WTC11 (cell line): ENCODE data around the gene RBM10. TPM values are rescaled to one million over a fixed set of nuclear protein-coding genes. Genes with fewer than 3 reads are reported as not detected.

ENCODE experiments used
- ATAC-seq: fragments of 200-7000 bp; cut with Tn5 transposase; 2 replicates; pipeline ENCODE4 v1.10.0; 2021; ENCODE audit warnings: mild to moderate bottlenecking, moderate library complexity
- CTCF ChIA-PET: fragments of 300-600 bp; sonication (Branson Sonifier 250); formaldehyde crosslinking; loops from one replicate; lab custom pipeline; 2021; ENCODE audit warnings: antibody characterized with exemption; lab: Charles Lee
- POLR2A ChIA-PET: fragments of 350-600 bp; sonication (Branson Sonifier 250); formaldehyde crosslinking; loops from one replicate; lab custom pipeline; 2021; ENCODE audit warnings: antibody characterized with exemption; lab: Charles Lee
- DNase-seq: peaks from one replicate; pipeline ENCODE4 v3.0.0; 2021; ENCODE audit warnings: low spot score
- H3K27ac Mint-ChIP-seq: 2 replicates; pipeline ENCODE4 v1.8.0; 2021; ENCODE audit warnings: mixed read lengths
- H3K27me3 Mint-ChIP-seq: 2 replicates; pipeline ENCODE4 v1.8.0; 2021; ENCODE audit warnings: low read depth, mild to moderate bottlenecking, moderate library complexity, mixed read lengths
- H3K36me3 Mint-ChIP-seq: 2 replicates; pipeline ENCODE4 v1.8.0; 2021; ENCODE audit warnings: mixed read lengths
- H3K4me1 Mint-ChIP-seq: 2 replicates; pipeline ENCODE4 v1.8.0; 2022; ENCODE audit warnings: mixed read lengths
- H3K4me3 Mint-ChIP-seq: 2 replicates; pipeline ENCODE4 v1.8.0; 2021; ENCODE audit warnings: mild to moderate bottlenecking, moderate library complexity, mixed read lengths
- H3K9me3 Mint-ChIP-seq: 2 replicates; pipeline ENCODE4 v1.8.0; 2021; ENCODE audit warnings: mixed read lengths
- ATF2 ChIP-seq: sonication (generic); formaldehyde crosslinking; IDR thresholded peaks from 2 replicates; pipeline ENCODE4 v1.8.1; 2022; ENCODE audit warnings: low read depth, missing genetic modification reagents, borderline replicate concordance
- ATF3 ChIP-seq: sonication (generic); formaldehyde crosslinking; conservative IDR thresholded peaks from 2 replicates; pipeline ENCODE4 v1.8.1; 2022; ENCODE audit warnings: mild to moderate bottlenecking, missing genetic modification reagents
- CREB1 ChIP-seq: sonication (generic); formaldehyde crosslinking; IDR thresholded peaks from 2 replicates; pipeline ENCODE4 v1.8.0; 2023; ENCODE audit warnings: mild to moderate bottlenecking, missing genetic modification reagents
- E2F5 ChIP-seq: sonication (generic); formaldehyde crosslinking; IDR thresholded peaks from 2 replicates; pipeline ENCODE4 v1.8.1; 2022; ENCODE audit warnings: mild to moderate bottlenecking, moderate library complexity, missing genetic modification reagents
- ESRRA ChIP-seq: sonication (generic); formaldehyde crosslinking; IDR thresholded peaks from 2 replicates; pipeline ENCODE4 v1.8.1; 2022; ENCODE audit warnings: mild to moderate bottlenecking, missing genetic modification reagents, borderline replicate concordance
- GTF2I ChIP-seq: fragments of 250-450 bp; sonication (Bioruptor Pico); conservative IDR thresholded peaks from 2 replicates; pipeline ENCODE4 v1.4.0; 2021; ENCODE audit warnings: mild to moderate bottlenecking
- HMGA2 ChIP-seq: fragments of 250-450 bp; sonication (Bioruptor Pico); IDR thresholded peaks from 2 replicates; pipeline ENCODE4 v1.4.0; 2021; ENCODE audit warnings: mild to moderate bottlenecking, moderate library complexity
- IRF1 ChIP-seq: sonication (generic); formaldehyde crosslinking; IDR thresholded peaks from 2 replicates; pipeline ENCODE4 v1.8.0; 2023; ENCODE audit warnings: missing genetic modification reagents
- JUN ChIP-seq: sonication (generic); formaldehyde crosslinking; IDR thresholded peaks from 2 replicates; pipeline ENCODE4 v1.8.0; 2023; ENCODE audit warnings: mild to moderate bottlenecking, missing genetic modification reagents
- NR2C2 ChIP-seq: sonication (generic); formaldehyde crosslinking; IDR thresholded peaks from 2 replicates; pipeline ENCODE4 v1.8.0; 2022; ENCODE audit warnings: mild to moderate bottlenecking, missing genetic modification reagents
- TCF7 ChIP-seq: sonication (generic); formaldehyde crosslinking; IDR thresholded peaks from 2 replicates; pipeline ENCODE4 v1.8.0; 2022; ENCODE audit warnings: mild to moderate bottlenecking, low read depth, missing genetic modification reagents, moderate library complexity
- ZNF232 ChIP-seq: sonication (generic); formaldehyde crosslinking; IDR thresholded peaks from 2 replicates; pipeline ENCODE4 v1.8.0; 2022; ENCODE audit warnings: mild to moderate bottlenecking, missing genetic modification reagents
- ZNF281 ChIP-seq: sonication (generic); formaldehyde crosslinking; IDR thresholded peaks from 2 replicates; pipeline ENCODE4 v1.8.0; 2023; ENCODE audit warnings: mild to moderate bottlenecking, missing genetic modification reagents
- ZNF396 ChIP-seq: fragments of 250-450 bp; sonication (Bioruptor Pico); IDR thresholded peaks from 2 replicates; pipeline ENCODE4 v1.8.0; 2021; ENCODE audit warnings: mild to moderate bottlenecking, moderate library complexity, borderline replicate concordance
- ZNF416 ChIP-seq: fragments of 250-450 bp; sonication (Bioruptor Pico); IDR thresholded peaks from 2 replicates; pipeline ENCODE4 v1.9.0; 2021; ENCODE audit warnings: mild to moderate bottlenecking, inconsistent platforms
- ZNF512 ChIP-seq: sonication (generic); formaldehyde crosslinking; IDR thresholded peaks from 2 replicates; pipeline ENCODE4 v1.8.1; 2022; ENCODE audit warnings: missing genetic modification reagents, borderline replicate concordance
- total RNA-seq: library from RNA; stranded (reverse); gene quantifications from 3 replicates; pipeline ENCODE4 v1.2.3, GENCODE V29; 2021
- TF ChIP-seq, protein P1 (sequence below): sonication (generic); formaldehyde crosslinking; IDR thresholded peaks from 2 replicates; pipeline ENCODE4 v1.8.0; 2022; ENCODE audit warnings: mild to moderate bottlenecking, missing genetic modification reagents
- TF ChIP-seq, protein P2 (sequence below): sonication (generic); formaldehyde crosslinking; IDR thresholded peaks from 2 replicates; pipeline ENCODE4 v1.8.1; 2023; ENCODE audit warnings: mild to moderate bottlenecking, moderate library complexity, missing genetic modification reagents

RBM10 gene
- total RNA-seq, 1 experiment from 2014 or later, result 66.1 TPM

DNA sequence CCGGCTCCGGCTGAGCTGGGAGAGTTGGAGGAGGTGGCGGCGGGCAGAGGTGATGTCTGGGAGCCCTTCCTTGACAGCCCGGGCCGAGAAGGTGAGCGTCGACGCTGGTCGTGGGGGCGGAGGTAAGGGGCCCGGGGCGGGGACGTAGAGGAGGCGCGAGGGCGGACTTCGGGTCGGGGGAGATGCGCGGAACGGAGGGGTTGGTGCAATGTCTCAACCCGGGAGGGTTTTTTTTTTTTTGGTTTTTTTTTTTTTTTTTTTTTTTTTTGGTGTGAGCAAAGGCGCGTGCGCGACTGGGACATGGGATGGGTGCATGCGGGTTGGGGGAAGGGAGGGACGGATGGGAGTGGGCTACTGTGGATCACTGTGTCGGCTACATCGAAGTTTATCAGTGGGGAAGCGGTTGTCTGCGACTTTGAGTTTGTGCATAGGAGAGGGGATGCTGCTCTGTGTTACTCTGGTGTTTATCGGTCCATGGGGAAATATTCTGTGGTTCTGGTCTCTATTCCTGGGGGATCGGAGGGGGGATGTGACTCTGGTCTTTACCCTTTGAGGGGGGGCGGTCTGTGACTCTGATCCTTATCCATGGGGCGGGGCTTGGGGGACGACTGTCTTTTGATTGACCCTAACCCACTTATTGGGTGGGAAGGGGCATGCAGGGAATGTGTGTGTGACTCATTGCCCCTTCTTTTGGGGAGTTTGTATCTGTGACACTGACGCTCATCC, 537 bp downstream of the RBM10 start:
- ChIA-PET CTCF (interaction anchor here (0.6 to 1.2 kb wide), 11 partner anchors 10 to 378 kb away, joined by 3 to 7 read pairs (median 4); no protein-coding TSS in a partner anchor), POLR2A (interaction anchor here (0.6 to 1.7 kb wide), 6 partner anchors 16 to 504 kb away, joined by 3 to 9 read pairs (median 4); no protein-coding TSS in a partner anchor)
- Mint-ChIP-seq H3K36me3 (peaks cover 18% of the 10 kb centered on the region), H3K27me3 (no peaks in the 10 kb centered on the region), H3K9me3 (no peaks in the 10 kb centered on the region), H3K4me3 (peak overlapping the region; percentile 98), H3K27ac (peak overlapping the region; percentile 98), H3K4me1 (peaks cover 16% of the 10 kb centered on the region)
- DNase-seq (no peak), ATAC-seq (peak; percentile 11)
- TF ChIP-seq, protein P1, sequence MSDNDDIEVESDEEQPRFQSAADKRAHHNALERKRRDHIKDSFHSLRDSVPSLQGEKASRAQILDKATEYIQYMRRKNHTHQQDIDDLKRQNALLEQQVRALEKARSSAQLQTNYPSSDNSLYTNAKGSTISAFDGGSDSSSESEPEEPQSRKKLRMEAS (CRISPR knock-in tag), result 0 out of 2 replicates have a peak, but pooled peaks have one; percentile 12
- 0 out of 2 replicates have a peak, but pooled peaks have one; percentile 3 for TF ChIP-seq E2F5 (CRISPR knock-in tag)
- TF ChIP-seq GTF2I (CRISPR knock-in tag), result no peak
- TF ChIP-seq, protein P2, sequence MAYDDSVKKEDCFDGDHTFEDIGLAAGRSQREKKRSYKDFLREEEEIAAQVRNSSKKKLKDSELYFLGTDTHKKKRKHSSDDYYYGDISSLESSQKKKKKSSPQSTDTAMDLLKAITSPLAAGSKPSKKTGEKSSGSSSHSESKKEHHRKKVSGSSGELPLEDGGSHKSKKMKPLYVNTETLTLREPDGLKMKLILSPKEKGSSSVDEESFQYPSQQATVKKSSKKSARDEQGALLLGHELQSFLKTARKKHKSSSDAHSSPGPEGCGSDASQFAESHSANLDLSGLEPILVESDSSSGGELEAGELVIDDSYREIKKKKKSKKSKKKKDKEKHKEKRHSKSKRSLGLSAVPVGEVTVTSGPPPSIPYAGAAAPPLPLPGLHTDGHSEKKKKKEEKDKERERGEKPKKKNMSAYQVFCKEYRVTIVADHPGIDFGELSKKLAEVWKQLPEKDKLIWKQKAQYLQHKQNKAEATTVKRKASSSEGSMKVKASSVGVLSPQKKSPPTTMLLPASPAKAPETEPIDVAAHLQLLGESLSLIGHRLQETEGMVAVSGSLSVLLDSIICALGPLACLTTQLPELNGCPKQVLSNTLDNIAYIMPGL, result 0 out of 2 replicates have a peak, but pooled peaks have one; percentile 9

DNA sequence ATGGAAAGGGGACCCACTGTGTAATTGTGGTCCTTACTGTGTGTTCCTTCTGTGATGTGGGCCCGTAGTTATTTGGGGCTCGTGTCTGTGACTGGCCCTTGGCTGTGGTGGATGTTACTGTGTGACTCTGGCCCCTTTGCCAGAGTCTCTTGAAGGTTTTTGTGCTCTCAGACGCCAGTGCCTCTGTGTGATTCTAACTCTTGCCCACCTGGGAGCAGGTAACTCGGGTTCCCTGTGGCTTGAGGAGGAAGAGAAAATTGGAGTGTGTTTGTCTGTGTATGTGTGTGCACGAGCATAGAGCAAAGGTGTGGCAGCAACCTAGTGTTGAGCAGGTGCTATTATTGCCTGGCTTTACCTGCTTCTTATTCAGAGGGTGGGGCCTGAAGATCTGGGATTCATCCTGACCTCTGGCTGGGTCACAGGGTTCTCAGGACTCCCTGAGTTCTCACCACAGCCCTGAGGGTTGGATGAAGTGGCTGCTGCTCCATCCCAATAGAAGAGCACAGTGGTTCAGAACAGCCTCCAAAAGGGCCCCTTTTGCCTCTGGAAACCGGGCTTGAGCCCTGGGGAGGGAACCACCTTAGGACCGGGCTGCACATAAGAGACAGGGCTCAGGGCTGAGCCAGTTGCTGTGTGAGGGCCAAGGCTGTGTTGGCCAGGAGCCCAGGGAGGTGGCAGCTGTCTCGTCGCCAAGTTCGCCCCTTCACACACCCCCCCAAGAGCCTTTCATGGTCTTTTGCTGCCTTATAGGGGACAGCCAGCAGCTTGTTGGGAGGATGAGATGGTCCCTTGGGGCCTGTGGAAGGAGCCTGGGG, 1.3 kb downstream of the RBM10 start:
- Mint-ChIP-seq H3K27ac (peak overlapping the region; percentile 84), H3K4me1 (peaks cover 16% of the 10 kb centered on the region), H3K9me3 (no peaks in the 10 kb centered on the region), H3K4me3 (peak overlapping the region; percentile 98), H3K36me3 (peaks cover 18% of the 10 kb centered on the region), H3K27me3 (no peaks in the 10 kb centered on the region)
- TF ChIP-seq ZNF396 (CRISPR knock-in tag) (no peak), ESRRA (CRISPR knock-in tag) (no peak), ZNF512 (no peak), CREB1 (CRISPR knock-in tag) (no peak), ZNF416 (CRISPR knock-in tag) (no peak), TCF7 (CRISPR knock-in tag) (no peak), ATF2 (CRISPR knock-in tag) (no peak), ATF3 (CRISPR knock-in tag) (no peak), IRF1 (no peak), NR2C2 (CRISPR knock-in tag) (no peak), ZNF281 (CRISPR knock-in tag) (no peak), JUN (no peak), ZNF232 (no peak), HMGA2 (CRISPR knock-in tag) (no peak)
- POLR2A ChIA-PET, result no interaction called here
- CTCF ChIA-PET, result no interaction called here
- ATAC-seq (no peak), DNase-seq (no peak)
